ENCODE results near the gene CTNND2.
"Not testable (repeated sequence)": the region's sequence is repeated elsewhere in the genome, so short reads cannot be mapped to it uniquely, and the experiment has no call there.

CTNND2 gene

DNA sequence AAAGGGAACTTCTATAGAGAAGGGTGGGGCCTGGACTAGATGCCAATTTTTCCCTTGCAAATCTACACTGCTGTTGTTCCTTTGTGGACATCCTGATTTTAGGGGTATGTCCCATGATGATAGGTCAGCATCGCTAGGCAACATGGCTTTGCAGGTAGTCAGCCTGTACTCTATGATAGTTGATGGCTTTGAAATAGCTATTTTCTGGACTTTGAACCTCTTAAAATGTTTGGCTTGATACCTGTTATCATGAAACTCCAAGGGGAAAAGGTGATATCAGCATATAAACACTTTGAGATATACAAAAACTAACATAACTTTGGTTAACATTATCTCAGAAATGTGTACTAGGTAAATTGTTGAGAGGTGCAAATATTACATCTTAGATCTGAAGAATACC, 533.2 kb downstream of the CTNND2 start:
- no peak for DNase-seq

DNA sequence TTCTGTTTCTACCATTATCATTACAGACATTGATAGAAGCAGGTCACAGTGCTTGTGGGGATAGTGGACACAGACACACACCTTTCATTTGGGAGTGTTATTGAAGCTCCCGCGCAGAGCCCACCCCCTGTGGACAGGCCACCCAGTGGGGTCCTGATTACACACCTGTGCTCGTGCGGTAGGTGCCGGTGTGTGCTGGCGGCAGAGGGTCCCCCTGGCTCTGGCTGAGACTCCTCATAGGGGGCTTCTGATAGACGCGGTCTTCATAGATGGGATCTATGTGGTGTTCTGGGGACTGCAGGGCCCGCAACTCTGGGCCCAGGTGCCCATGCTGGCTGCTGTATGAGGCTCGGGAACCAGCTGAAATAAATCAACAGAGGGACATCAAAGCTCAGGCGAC, 539.7 kb downstream of the CTNND2 start:
- DNase-seq = no peak

DNA sequence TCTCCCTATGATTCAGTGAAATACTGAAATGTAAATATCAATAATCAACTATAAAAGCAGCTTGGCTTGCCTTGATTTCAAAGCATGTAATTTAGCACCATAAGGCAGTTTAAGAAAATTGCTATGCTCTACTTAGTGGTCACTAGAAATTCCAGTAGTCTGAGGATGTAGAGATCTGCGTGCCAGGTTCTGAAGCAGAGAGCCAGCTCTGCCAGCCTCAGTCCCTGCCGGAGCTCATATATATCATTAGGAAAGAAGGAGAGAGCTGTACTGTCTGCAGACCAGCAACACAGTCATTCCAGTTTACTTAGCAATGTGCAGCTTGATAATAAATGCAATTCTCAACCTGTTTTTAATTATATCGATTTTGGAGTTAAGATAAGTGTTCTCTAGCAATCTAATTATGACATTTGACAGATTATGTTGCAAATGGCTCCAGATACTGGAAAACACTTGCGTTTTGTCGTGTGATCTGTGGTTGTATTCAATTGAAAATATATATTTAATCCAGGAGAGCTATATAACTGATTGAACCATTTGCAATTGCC, 540.5 kb downstream of the CTNND2 start:
- no peak for DNase-seq

DNA sequence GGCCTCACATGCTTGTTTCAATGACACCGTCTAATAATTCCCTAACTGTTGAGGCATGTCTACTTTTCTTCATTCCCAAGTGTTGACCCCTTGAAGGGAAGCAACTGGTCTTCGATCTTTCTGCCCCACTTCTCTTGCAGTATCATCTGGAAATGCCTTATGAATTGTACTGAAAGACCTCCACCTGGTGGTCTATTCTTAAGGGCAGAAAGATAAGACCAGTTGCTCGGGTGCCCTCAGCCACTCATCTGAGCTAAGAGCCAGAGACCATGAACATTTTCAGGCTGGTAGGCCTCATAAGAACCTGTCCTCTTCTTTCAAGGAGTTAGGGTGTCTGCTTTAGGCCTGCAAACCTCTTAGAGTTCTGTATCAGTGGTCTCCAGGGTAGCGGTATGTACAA, 542.5 kb downstream of the CTNND2 start:
- no peak for DNase-seq

DNA sequence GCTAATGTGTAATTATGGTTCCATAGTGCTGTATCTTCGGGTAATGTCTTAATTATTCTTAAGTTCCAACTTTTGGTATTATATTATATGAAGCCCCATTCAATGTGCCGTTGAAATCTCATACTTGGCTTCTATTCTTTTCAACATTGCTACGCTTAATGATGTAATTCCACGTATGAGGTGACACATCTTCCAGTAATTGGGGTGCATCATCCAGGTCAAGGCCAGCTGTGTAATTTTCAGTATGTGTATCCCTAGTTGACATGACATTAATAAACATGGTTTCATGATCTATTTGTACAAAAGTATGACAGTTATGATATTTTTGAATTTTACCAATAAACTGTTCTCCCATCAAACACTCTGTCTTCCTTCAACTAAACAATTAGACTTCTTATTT, 546.3 kb downstream of the CTNND2 start:
- DNase-seq = no peak

DNA sequence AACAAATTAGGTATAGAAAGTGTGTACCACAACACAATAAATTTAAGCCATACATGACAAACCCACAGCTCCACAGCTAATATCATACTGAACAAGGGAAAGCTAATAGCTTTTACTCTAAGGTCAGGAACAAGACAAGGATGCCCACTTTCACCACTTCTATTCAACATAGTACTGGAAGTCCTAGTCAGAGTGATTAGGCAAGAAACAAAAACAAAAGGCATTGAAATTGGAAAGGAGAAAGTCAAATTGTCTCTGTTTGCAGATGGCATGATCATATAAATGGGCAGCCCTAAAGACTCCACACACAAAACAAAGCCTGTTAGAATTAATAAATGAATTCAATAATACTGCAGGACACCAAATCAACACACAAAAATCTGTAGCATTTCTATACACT, 548.8 kb downstream of the CTNND2 start:
- DNase-seq = no peak

DNA sequence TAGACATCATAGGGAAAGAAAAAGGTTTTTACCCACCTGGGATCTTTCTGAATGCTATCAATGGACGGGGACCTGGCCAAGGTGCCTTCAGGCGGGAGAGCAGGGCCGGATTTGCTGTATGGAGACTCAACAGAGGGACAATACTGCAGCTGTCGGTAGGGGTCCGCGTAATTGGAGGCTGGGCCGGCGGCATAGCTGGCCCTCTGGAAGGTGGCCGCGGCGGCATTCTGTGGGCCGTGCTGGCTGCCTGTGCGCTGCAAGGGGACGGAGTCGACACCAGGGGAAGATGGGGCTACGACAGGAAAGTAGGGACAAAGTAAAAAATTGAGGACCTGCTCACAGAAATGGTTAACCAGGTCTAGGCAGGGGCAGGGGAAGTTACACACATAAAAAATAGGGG, 557.9 kb downstream of the CTNND2 start:
- no peak for DNase-seq

DNA sequence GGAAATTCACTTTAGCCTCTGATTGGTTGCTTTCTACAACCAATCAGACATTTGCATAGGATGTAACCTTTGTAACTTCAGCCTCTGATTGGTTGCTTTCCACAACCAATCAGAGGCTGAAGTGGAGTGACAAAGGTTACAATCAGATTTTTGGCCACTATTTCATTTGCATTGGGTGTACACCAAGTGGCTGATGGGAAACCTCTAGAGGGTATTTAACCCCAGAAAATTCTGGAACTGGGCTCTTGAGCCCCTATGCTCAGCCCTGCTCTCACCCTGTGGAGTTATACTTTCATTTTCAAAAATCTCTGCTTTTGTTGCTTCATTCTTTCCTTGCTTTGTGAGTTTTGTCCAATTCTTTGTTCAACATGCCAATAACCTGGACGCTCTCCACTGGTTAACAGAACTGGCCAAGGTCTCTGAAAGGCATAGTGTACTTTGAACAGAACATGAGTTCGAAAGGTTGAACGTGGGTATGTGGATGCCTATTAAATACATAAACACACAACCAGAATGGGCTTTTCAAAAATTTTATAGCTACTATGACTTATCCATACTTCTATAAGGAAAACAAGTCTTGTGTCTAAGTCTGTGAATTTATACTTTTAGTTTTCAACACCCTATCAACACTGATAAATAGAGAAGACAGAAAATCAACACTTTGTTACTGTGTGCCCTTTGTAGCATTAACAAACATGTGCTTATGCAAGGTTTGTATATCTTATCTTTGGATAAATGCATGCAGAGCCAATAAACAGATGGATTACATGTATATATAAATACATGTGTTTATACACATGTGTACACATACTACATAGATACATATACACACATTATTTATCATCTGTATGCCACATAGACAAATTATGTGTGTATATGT, 568.1 kb downstream of the CTNND2 start:
- no peak for DNase-seq

DNA sequence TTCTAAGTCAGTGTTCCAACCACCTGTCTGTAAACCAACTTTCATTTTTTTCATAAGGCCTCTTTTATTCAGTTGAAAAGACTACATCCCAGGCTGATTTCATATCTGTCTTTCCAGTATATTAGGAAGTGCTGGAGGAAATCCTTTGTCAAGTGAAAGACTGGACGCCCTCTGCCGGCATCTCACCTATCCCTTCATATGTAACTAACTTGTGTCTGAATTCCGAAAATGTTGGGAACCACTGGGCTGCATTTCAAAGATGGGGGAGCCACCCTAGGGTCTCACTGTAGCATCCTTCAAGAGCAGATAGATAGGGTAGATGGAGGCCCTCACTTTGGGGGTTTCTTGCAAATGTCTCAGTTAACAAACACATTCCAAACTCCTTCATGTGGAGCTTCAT, 569.8 kb downstream of the CTNND2 start:
- no peak for DNase-seq

DNA sequence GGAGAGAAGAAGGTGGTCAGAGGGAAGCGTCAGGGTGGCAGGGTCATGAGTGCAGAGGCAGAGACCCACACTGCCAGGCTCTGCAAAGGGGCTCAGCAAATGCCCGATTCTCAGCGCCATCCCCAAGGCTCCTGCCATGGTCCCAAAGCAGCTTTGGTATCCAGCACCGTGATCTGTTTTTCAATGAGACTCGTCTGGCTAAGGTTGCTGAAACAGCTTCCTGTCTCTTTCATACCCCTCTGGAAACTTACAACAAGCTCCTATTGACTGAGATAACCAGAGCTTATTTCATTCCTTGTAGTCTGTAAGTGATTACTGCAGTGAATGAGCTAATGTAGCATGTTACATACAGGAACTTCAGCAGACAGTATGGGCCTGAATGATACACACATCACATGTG, 574.6 kb downstream of the CTNND2 start:
- no peak for DNase-seq

DNA sequence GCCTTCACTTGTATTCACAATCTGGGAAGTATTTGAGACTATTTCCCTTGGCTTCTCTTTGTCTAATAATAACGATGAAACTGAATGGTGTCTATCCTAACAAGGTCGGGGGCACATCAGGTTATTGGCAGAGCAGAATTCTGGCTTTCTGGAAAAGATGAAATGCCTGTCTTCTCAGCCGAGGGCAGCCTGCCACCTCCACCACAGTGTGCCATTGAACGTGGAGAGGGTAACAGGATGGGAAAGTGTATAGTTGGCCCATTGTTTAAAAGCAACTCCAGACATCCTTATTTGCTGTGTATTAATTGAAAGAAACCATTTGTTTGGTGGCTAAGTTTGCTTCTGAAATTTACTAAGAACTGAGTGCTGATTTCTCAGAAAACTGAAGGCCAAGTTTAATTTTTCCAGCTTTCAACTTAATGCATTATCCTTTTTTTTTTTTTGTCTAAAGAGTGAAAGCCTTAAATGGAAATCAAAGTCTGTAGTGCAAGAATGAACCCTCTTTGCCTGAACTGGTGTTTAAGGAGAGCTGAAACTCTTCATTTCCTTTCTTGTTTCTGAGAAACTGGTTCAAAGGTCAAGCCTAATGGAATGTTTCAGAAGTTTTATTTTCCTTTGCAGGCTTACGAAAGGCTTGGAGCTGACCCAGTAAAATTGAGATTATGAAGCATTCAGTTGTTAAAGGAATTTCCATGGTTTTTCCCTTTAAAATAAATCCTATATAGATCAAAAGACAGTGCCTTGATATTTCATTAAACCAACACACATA, 579.5 kb downstream of the CTNND2 start:
- DNase-seq = no peak

DNA sequence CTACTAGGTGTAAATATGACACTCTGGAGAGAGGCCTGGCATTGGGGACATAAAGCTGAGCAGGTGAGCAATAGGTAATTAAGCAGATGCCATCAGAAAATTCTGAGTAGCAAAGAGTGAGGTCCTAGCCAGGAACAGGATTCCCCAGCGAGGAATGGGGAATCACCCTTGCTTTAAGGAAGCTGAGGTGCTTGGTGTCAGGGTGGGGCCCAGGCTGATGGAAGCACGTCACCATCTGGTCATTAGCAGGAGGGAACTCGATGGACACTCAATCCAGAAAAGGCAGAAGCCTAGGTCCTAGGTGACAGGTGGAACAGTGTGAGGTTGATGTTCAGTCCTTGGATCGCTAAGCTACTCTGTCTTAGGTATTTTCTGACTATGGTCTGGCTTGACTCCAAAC, 580.5 kb downstream of the CTNND2 start:
- no peak for DNase-seq

DNA sequence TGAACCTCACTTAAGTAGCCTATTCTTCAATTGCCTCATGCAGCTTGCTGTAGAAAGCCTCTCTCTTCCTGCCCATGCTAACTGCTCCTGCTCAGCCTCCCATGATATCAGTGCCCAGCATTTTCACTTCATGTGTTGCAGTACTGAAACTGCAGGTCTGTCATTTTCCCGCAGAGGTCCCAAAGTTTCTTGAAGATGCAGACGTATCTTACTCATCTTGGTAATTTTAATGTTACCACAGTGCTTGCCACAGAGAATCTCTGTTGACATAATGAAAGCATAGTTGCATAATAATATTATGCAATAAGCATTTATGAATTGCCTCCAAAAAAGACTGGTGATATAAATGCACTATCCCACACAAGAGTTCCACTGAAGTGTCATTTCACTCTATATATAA, 582.1 kb downstream of the CTNND2 start:
- DNase-seq = no peak

DNA sequence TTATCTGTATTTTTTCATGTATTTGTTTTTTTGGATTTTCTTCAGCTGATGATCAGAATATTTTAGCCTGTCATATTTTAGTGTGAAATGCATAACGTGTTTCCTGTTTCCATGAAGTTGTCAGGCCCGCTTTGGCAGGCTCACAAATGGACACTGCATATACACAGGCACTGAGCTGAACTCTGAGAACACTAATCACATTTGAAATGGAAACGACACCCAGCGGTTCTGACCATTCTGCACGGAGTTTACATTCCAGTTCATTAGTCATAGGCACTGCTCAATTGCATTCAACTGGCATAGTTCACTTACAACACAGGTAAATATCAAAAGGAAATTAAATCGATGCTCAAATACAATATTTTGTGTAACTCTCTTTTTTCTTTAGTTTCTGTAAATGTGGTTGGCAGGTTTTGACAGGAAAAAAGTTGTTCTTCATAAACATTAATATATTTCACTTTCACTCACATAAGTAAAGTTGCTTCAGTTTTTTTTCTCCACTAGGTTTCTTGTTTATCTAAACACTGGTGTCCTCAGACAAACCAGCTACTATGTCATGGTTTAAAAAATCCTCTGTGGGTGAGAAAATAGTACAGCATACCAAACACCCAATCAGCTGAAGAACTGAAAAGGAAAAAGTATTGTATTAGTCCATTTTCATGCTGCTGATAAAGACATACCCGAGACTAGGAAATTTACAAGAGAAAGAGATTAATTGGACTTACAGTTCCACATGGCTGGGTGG, 584.2 kb downstream of the CTNND2 start:
- DNase-seq = no peak

DNA sequence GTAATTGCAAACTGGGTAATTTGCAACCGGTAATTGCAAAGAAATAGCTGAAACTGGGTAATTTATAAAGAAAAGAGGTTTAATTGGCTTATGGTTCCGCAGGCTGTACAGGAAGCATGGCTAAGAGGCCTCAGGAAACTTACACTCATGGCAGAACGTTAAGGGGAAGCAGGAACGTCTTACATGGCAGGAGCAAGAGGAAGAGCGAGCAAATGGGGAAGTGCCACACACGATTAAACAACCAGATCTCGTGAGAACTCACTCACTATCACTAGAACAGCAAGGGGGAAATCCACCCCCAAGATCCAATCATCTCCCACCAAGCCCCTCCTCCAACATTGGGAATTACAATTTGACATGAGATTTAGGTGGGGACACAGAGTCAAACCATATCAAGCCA, 590.6 kb downstream of the CTNND2 start:
- not testable (repeated sequence) for DNase-seq

DNA sequence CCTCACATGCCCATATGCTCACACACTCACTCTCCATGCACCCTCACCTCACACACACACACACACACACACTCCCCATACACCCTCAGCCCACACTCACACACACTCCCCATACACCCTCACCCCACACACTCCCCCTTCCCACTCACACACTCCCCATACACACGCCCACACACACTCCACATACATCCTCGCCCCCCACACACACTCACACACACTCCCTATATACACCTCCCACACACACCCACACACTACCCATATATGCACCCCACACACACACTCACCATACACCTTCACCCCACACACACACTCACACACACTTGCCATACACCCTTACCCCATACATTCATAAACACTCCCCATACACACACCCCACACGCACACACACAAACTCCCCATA, 592.5 kb downstream of the CTNND2 start:
- no peak for DNase-seq

DNA sequence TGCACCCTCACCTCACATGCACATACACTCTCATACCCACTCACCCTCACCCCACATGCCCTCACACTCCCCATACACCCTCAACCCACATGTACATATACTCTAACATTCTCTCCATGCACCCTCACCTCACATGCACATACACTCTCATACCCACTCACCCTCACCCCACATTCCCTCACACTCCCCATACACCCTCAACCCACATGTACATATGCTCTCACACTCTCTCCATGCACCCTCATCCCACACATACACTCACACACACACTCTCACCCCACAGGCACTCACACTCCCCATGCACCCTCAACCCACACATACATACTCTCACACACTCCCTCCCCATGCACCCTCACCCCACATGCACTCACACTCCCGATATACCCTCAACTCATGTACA, 593.0 kb downstream of the CTNND2 start:
- DNase-seq = no peak

DNA sequence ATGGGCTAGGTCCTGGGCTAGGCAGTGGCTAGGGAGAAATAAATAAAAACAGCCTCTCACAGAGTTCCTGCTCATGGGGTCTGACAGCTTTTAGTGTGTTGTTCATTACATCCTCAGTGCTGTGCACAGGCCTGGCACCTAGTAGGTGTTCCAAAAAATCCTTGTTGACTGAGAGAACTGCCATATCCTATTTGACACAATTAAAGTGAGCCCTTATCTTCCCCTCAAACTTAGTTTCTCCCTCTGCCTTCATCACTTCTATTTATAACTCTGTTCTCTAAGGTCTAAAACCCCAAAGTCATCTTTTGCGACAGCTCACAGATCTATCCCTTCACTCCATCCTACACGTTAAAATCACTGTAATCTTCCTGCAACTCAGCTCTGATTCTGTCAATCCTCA, 594.1 kb downstream of the CTNND2 start:
- DNase-seq = no peak

DNA sequence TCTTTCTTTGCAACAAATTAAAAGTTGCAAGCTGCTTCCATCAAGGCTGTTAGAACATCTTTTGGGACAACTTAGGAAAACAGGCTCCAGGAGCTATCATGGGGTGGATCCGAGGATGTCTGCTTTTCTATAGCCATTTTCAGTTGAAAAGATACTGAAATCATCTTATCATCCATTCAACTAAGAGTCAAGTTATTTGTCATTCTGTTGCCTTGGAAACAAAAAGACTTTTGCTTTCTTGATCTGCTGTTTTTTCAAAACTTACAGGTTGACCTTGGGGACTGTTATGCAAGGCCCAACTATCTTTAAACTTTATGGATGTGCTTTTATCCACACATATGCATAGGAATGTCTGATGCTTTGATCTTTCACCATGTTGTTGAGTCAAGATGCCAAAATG, 597.9 kb downstream of the CTNND2 start:
- DNase-seq = no peak

DNA sequence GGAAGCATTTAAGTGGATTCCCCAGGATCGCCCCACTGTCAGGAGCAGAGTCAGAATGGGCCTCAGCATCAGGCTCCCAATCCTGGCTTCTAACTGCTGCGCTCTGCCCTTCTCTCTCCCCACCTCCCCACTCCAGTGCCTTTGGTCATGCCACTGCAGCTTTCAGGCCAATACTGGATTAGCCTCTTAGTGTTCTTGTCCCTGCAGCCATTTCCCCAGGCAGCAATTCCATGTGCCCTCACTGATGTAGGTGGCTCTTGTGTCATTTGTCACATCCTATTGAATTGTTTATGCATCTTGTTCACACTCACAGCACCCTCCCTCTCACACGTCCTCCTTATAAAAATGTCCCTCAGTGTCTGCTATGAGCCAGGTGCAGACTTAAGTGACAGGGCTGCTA, 599.0 kb downstream of the CTNND2 start:
- no peak for DNase-seq

DNA sequence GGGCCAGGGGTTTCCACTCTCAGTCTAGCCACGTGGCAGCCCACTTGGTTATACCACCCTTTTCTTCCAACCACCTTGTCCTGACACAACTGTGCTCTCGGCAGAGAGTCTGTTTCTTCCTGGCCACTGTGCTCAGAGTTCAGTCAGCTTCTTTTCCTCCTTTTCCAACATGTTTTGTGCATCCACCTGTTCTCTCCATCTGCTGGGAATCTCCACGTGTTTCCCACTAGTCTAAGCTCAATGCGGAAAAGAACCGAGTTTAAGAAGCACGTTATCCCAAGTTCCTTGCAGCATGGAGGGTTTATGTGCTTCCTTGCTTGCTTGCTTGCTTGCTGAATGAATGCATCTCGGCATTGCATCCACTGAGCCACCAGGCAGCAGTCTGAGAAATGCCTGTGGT, 599.6 kb downstream of the CTNND2 start:
- no peak for DNase-seq

DNA sequence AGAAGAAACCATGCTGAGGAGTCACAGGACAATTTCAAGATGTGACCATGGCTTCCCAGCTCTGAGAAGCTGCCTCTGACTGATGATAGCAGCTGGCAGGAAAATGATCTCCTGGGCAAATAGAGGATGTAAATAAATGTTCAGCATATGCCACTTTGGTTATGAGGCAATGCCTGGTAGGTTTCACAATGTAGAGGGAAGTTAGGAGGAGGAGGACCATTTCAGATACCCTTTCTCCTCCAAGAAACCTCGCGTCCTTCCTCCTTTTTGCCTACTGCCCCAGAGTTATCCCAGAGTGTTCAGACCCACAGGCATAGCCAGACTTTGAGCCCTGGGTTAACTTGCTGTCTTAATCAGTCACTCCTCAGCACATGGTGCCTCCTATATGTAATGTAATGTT, 601.6 kb downstream of the CTNND2 start:
- no peak for DNase-seq

DNA sequence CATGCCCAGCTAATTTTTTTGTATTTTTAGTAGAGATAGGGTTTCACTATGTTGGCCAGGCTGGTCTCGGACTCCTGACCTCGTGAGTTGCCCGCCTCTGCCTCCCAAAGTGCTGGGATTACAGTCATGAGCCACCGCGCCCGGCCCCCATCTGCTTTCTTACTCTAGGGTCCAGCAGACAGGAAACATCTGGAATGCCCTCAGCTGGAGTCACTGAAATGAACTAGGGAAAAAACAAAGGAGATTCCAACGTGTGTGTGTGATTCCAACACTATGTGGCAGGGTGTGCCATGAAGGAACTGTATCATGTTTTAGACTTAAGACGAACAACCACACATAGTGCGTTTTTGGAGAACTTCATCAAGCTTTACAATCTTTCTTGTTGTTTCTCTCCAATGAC, 603.1 kb downstream of the CTNND2 start:
- DNase-seq = no peak
